ENCODE measurements around the gene TMEM233.
A peak's percentile ranks its signal among the peaks of the same experiment; 100 is the strongest.

The TMEM233 gene

GRCh38 chr12:119681728-119682638 is 88.4 kb downstream of the TMEM233 start:
- no peak for DNase-seq (ENCODE audit: low read depth in 2 of 2)

GRCh38 chr12:119682639-119683252 is 89.2 kb downstream of the TMEM233 start:
- DNase-seq (ENCODE audit: low read depth in 2 of 2): no peak

- DNase-seq (ENCODE audit: low read depth in 2 of 2): no peak
Observed at GRCh38 chr12:119683413-119683812, 89.8 kb downstream of the TMEM233 start.

- no peak for DNase-seq (ENCODE audit: low read depth in 2 of 2)
Observed at GRCh38 chr12:119683816-119684215, 90.2 kb downstream of the TMEM233 start.

- peak in 1 of 2 experiments; percentile 4 for DNase-seq (ENCODE audit: low read depth in 2 of 2)
Observed at GRCh38 chr12:119684711-119685369, 91.3 kb downstream of the TMEM233 start.

GRCh38 chr12:119685375-119685774 is 91.8 kb downstream of the TMEM233 start:
- no peak for DNase-seq (ENCODE audit: low read depth in 2 of 2)

- no peak for DNase-seq (ENCODE audit: low read depth in 2 of 2)
Observed at GRCh38 chr12:119686355-119686754, 92.8 kb downstream of the TMEM233 start.

GRCh38 chr12:119686776-119687175 is 93.2 kb downstream of the TMEM233 start:
- no peak for DNase-seq (ENCODE audit: low read depth in 2 of 2)

GRCh38 chr12:119687406-119687805 is 93.8 kb downstream of the TMEM233 start:
- no peak for DNase-seq (ENCODE audit: low read depth in 2 of 2)

- no peak for DNase-seq (ENCODE audit: low read depth in 2 of 2)
Observed at GRCh38 chr12:119687879-119688278, 94.3 kb downstream of the TMEM233 start.

- DNase-seq (ENCODE audit: low read depth in 2 of 2): no peak
Observed at GRCh38 chr12:119689935-119690500, 96.4 kb downstream of the TMEM233 start.

- DNase-seq (ENCODE audit: low read depth in 2 of 2): no peak
Observed at GRCh38 chr12:119691202-119691810, 97.7 kb downstream of the TMEM233 start.

- no peak for DNase-seq (ENCODE audit: low read depth in 2 of 2)
Observed at GRCh38 chr12:119692410-119692809, 98.8 kb downstream of the TMEM233 start.

All from fibroblast of skin of left biceps (primary cell).